Neuronal stem cell (in vitro differentiated cells): ENCODE results near the gene ACAP1.
A peak's percentile ranks its signal among the peaks of the same experiment; 100 is the strongest.

Experiments used
- DNase-seq: peaks from one replicate; pipeline ENCODE4 v3.0.0-alpha.2; 2013; ENCODE audit warnings: low spot score
- H2AFZ ChIP-seq: one replicate; pipeline ENCODE4 v1.6.1; 2013; ENCODE audit warnings: mild to moderate bottlenecking, low read length, inconsistent platforms
- H2AK5ac ChIP-seq: 2 replicates; pipeline ENCODE4 v1.6.1; 2013; ENCODE audit warnings: low read depth, mild to moderate bottlenecking, inconsistent platforms, low read length, moderate library complexity, mixed read lengths
- H2BK120ac ChIP-seq: 2 replicates; pipeline ENCODE4 v1.6.1; 2013; ENCODE audit warnings: low read depth, mild to moderate bottlenecking, inconsistent platforms, low read length, moderate library complexity, mixed read lengths
- H2BK12ac ChIP-seq: one replicate; pipeline ENCODE4 v1.6.1; 2013; ENCODE audit warnings: low read length, inconsistent platforms
- H2BK15ac ChIP-seq: 2 replicates; pipeline ENCODE4 v1.6.1; 2013; ENCODE audit warnings: mild to moderate bottlenecking, low read length, inconsistent platforms, mixed read lengths
- H2BK5ac ChIP-seq: one replicate; pipeline ENCODE4 v1.6.1; 2013; ENCODE audit warnings: inconsistent platforms, mild to moderate bottlenecking, low read length, moderate library complexity
- H3K14ac ChIP-seq: one replicate; pipeline ENCODE4 v1.6.1; 2013; ENCODE audit warnings: low read length, inconsistent platforms
- H3K18ac ChIP-seq: 2 replicates; pipeline ENCODE4 v1.6.1; 2013; ENCODE audit warnings: low read length, inconsistent platforms
- H3K23ac ChIP-seq: 2 replicates; pipeline ENCODE4 v1.6.1; 2013; ENCODE audit warnings: low read depth, mild to moderate bottlenecking, mixed read lengths, low read length, inconsistent platforms; ENCODE audit not compliant: poor library complexity
- H3K27ac ChIP-seq: replicated peaks from 3 replicates; pipeline ENCODE4 v1.5.1; 2013; ENCODE audit warnings: low read length, inconsistent platforms
- H3K27me3 ChIP-seq, 3 experiments: 2 replicates each; pipeline ENCODE4 v1.6.1; 2013; ENCODE audit warnings: low read length in 3 of 3, mild to moderate bottlenecking in 2 of 3, inconsistent platforms in 1 of 3, low read depth in 1 of 3, mixed read lengths in 1 of 3, moderate library complexity in 1 of 3; ENCODE audit not compliant: control insufficient read depth in 3 of 3, insufficient read depth in 3 of 3
- H3K36me3 ChIP-seq, 2 donors: replicated peaks in 1 of 2; 2 replicates each; pipeline ENCODE4 v1.6.1; 2013; ENCODE audit warnings: low read length in 2 of 2; ENCODE audit not compliant: control insufficient read depth in 2 of 2, insufficient read depth in 2 of 2
- H3K4ac ChIP-seq: 2 replicates; pipeline ENCODE4 v1.6.1; 2013; ENCODE audit warnings: inconsistent platforms, mild to moderate bottlenecking, low read length, moderate library complexity
- H3K4me1 ChIP-seq, 2 donors: 1 replicate in 1 of 2; 2 replicates in 1 of 2; pipeline ENCODE4 v1.6.1; 2013; ENCODE audit warnings: low read length in 2 of 2, low read depth in 1 of 2; ENCODE audit not compliant: control insufficient read depth in 2 of 2, insufficient read depth in 1 of 2
- H3K4me2 ChIP-seq: one replicate; pipeline ENCODE4 v1.6.1; 2013; ENCODE audit warnings: mild to moderate bottlenecking, low read length, inconsistent platforms; ENCODE audit not compliant: insufficient read depth, poor library complexity, severe bottlenecking
- H3K4me3 ChIP-seq, 2 donors: 2 replicates each; pipeline ENCODE4 v1.5.1; 2013; ENCODE audit warnings: low read length in 2 of 2, mild to moderate bottlenecking in 2 of 2, inconsistent platforms in 1 of 2, moderate library complexity in 1 of 2
- H3K79me1 ChIP-seq: one replicate; pipeline ENCODE4 v1.6.1; 2013; ENCODE audit warnings: low read depth, mild to moderate bottlenecking, inconsistent platforms, low read length, moderate library complexity
- H3K9ac ChIP-seq: one replicate; pipeline ENCODE4 v1.6.1; 2013; ENCODE audit warnings: mild to moderate bottlenecking, low read depth, low read length, inconsistent platforms; ENCODE audit not compliant: poor library complexity
- H3K9me3 ChIP-seq, 2 donors: replicated peaks in 1 of 2; 2 replicates each; pipeline versions ENCODE3 to v1.6.1; 2013; ENCODE audit warnings: low read length in 2 of 2, mild to moderate bottlenecking in 2 of 2, inconsistent platforms in 1 of 2, low read depth in 1 of 2, mixed read lengths in 1 of 2, moderate library complexity in 1 of 2; ENCODE audit not compliant: control insufficient read depth in 2 of 2, insufficient read depth in 1 of 2
- H4K8ac ChIP-seq: one replicate; pipeline ENCODE4 v1.6.1; 2013; ENCODE audit warnings: low read depth, mild to moderate bottlenecking, inconsistent platforms, low read length, moderate library complexity
- H4K91ac ChIP-seq: one replicate; pipeline ENCODE4 v1.6.1; 2013; ENCODE audit warnings: low read length, low read depth, mild to moderate bottlenecking, inconsistent platforms; ENCODE audit not compliant: poor library complexity
- WGBS, 2 donors: extraction: QIAGEN DNeasy Blood & Tissue Kit; methylation state at CpG; one replicate each; pipeline ENCODE4 v1.1.7; 2013; ENCODE audit warnings: missing lambda C conversion rate in 2 of 2, mixed read lengths in 1 of 2; ENCODE audit not compliant: insufficient read length in 2 of 2, insufficient replicate concordance in 1 of 2; ENCODE audit errors: extremely low coverage in 2 of 2; 5-methylcytosine and 5-hydroxymethylcytosine counted together

ACAP1 gene

DNA sequence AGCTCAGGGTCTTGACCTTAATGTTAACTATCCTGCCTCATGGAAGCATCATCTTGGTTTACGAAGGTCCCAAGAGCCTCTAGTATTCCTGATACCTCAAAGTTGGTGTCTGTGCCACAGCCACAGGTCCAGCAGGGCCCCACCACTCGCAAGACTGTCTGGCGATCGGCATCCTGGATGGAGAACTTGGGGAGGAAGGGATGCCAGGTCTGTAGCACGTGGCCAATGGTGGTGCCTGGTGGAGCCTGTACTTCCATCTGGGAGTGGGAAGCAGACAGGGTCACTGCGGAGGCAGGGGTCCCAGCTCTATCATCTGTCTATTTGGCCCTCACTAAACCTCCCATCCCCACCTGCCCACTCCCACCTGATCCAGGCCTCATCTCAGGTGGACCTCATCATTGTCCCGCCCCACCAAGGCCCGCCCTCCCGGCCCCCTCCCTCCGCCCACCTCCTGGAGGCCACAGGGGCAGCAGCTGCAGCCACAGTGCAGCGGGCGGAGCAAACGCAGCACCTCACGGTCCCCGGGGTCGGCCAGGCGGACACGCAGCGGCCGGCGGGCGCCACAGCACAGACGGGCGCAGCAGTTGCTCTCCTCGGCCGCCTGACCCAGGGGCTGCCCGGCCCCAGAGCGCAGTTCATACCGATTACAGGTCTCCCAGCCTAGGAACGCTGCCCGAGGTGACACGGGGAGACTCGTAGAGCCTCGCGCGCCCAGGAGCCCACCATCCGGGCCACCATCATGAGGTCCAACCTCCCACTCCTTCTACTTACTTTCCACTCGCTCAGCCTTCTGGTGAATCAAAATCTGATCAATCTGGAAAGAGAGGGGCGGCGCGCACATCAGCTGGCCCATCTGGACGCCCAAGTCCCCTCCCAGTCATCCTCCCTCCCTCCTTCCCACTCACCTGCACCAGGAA lies 56.6 kb downstream of the ACAP1 start:
- Histone ChIP-seq H2BK15ac (no peak overlapping the region), H2BK5ac (no peak overlapping the region), H4K91ac (no peak overlapping the region), H3K23ac (peak overlapping the region; percentile 21), H3K14ac (no peak overlapping the region), H3K9ac (no peak overlapping the region), H3K9me3 (peaks cover 0 to 1% of the 10 kb centered on the region in 2 donors), H4K8ac (no peak overlapping the region), H3K4me1 (peaks cover 3 to 7% of the 10 kb centered on the region in 2 donors), H3K27ac (no peak overlapping the region), H3K4me3 (peak overlapping the region; percentile 56 to 88), H3K36me3 (peaks cover 13 to 38% of the 10 kb centered on the region in 2 donors), H3K27me3 (no peaks in the 10 kb centered on the region), H2BK120ac (no peak overlapping the region), H2AK5ac (peak overlapping the region; percentile 83), H2AFZ (no peak overlapping the region), H3K4ac (no peak overlapping the region), H3K4me2 (peak overlapping the region; percentile 99), H3K18ac (peak overlapping the region; percentile 94), H3K79me1 (no peaks in the 10 kb centered on the region), H2BK12ac (no peak overlapping the region)
- no CpG with 5 or more reads among the region's 42 CpGs for WGBS, 2 donors
- DNase-seq, result no peak

- Histone ChIP-seq H3K36me3 (peaks cover 13 to 35% of the 10 kb centered on the region in 2 donors), H2AK5ac (peak overlapping the region; percentile 64), H3K23ac (peak overlapping the region; percentile 21), H2AFZ (peak overlapping the region; percentile 97), H3K14ac (no peak overlapping the region), H4K8ac (no peak overlapping the region), H3K18ac (peak overlapping the region; percentile 91), H3K27me3 (no peaks in the 10 kb centered on the region), H2BK120ac (peak overlapping the region; percentile 82), H2BK12ac (no peak overlapping the region), H2BK5ac (peak overlapping the region; percentile 100), H3K9me3 (peaks cover 0 to 1% of the 10 kb centered on the region in 2 donors), H3K4me1 (peaks cover 3 to 7% of the 10 kb centered on the region in 2 donors), H3K4me2 (peak overlapping the region; percentile 99), H3K4me3 (peak overlapping the region; percentile 56 to 88), H4K91ac (no peak overlapping the region), H3K27ac (no peak overlapping the region), H2BK15ac (no peak overlapping the region), H3K9ac (peak overlapping the region; percentile 82), H3K4ac (peak overlapping the region; percentile 78), H3K79me1 (no peaks in the 10 kb centered on the region)
- no CpG with 5 or more reads among the region's 48 CpGs for WGBS, 2 donors
- no peak for DNase-seq
These were observed 57.5 kb downstream of the ACAP1 start for GRCh38 chr17:7393613-7394451.

- no peaks in the 10 kb centered on the region for H3K79me1 ChIP-seq
These were observed 58.3 kb downstream of the ACAP1 start, which contains the start of gene PLSCR3 for GRCh38 chr17:7394452-7395191. PLSCR3 (minus strand) TSS chr17:7394525; CDS start chr17:7394110, 415 bp downstream.

More at GRCh38 chr17:7394452-7395191, 58.3 kb downstream of the ACAP1 start, which contains the start of gene PLSCR3:
- H3K9ac ChIP-seq, result peak within 1 kb of the TSS; percentile 96
- H3K14ac ChIP-seq, result peak within 1 kb of the TSS; percentile 94
- peak within 1 kb of the TSS; percentile 94 for H3K27ac ChIP-seq
- peak within 1 kb of the TSS; percentile 94 for H2BK15ac ChIP-seq
- H4K91ac ChIP-seq, result no peak within 1 kb of the TSS
- H3K9me3 ChIP-seq, result peaks cover 0 to 1% of the 10 kb centered on the region in 2 donors
- H2BK12ac ChIP-seq, result no peak within 1 kb of the TSS
- peak within 1 kb of the TSS; percentile 73 for H3K23ac ChIP-seq
- H3K27me3 ChIP-seq, result no peaks in the 10 kb centered on the region
- peak; percentile 77 for DNase-seq
- H2AFZ ChIP-seq, result peak within 1 kb of the TSS; percentile 97
- peaks cover 3 to 7% of the 10 kb centered on the region in 2 donors for H3K4me1 ChIP-seq
- no CpG with 5 or more reads among the region's 71 CpGs for WGBS, 2 donors
- peak within 1 kb of the TSS; percentile 99 for H3K4me2 ChIP-seq
- H2BK5ac ChIP-seq, result peak within 1 kb of the TSS; percentile 100
- peak within 1 kb of the TSS; percentile 94 for H3K18ac ChIP-seq
- peak within 1 kb of the TSS; percentile 82 for H2BK120ac ChIP-seq
- H3K4ac ChIP-seq, result peak within 1 kb of the TSS; percentile 78
- no peak within 1 kb of the TSS for H4K8ac ChIP-seq
- peaks cover 9 to 28% of the 10 kb centered on the region in 2 donors for H3K36me3 ChIP-seq
- H2AK5ac ChIP-seq, result peak within 1 kb of the TSS; percentile 83
- peak within 1 kb of the TSS; percentile 56 to 88 for H3K4me3 ChIP-seq
